Thyroid gland (tissue), 4 donors: ENCODE results near the gene KCNMB2. TPM values are rescaled to one million over a fixed set of nuclear protein-coding genes. Genes with fewer than 3 reads are reported as not detected.

Experiments
- DNase-seq, 2 donors: peaks; one replicate each; pipeline ENCODE4 v3.0.0-alpha.2; 2019
- H3K27ac ChIP-seq, 3 donors: fragments of 200-600 bp; sonication (generic); 1 replicate in 2 of 3; 2 replicates in 1 of 3; pipeline ENCODE4 v1.5.1; 2016 to 2019; ENCODE audit warnings: mild to moderate bottlenecking in 1 of 3, moderate library complexity in 1 of 3
- H3K27me3 ChIP-seq: fragments of 200-600 bp; sonication (generic); one replicate; pipeline ENCODE4 v1.5.1; 2019
- H3K36me3 ChIP-seq, 2 donors: fragments of 200-600 bp; sonication (generic); one replicate each; pipeline ENCODE4 v1.5.1; 2016 to 2019
- H3K4me1 ChIP-seq, 2 donors: fragments of 200-600 bp; sonication (generic); one replicate each; pipeline ENCODE4 v1.5.1; 2017 to 2019
- H3K4me3 ChIP-seq, 3 donors: fragments of 200-600 bp; sonication (generic); replicated peaks in 1 of 3; 1 replicate in 2 of 3; 2 replicates in 1 of 3; pipeline ENCODE4 v1.5.1; 2016; ENCODE audit warnings: mild to moderate bottlenecking in 1 of 3
- H3K9me3 ChIP-seq: fragments of 200-600 bp; sonication (generic); one replicate; pipeline ENCODE4 v1.5.1; 2017
- CTCF ChIP-seq, 6 experiments: fragments of 200-600 bp in 3 of 6; fragments of 450-650 bp in 3 of 6; sonication (generic) in 3 of 6; IDR thresholded peaks; one replicate each; pipeline ENCODE4 v1.5.1; 2016 to 2019; ENCODE audit warnings: antibody characterized with exemption in 6 of 6, mild to moderate bottlenecking in 2 of 6, inconsistent platforms in 1 of 6, moderate library complexity in 1 of 6
- POLR2A ChIP-seq, 2 donors: fragments of 450-650 bp; IDR thresholded peaks; one replicate each; pipeline ENCODE4 v1.6.1; 2017; ENCODE audit warnings: antibody characterized with exemption in 2 of 2, mild to moderate bottlenecking in 2 of 2, moderate library complexity in 1 of 2
- WGBS, 2 donors: methylation state at CpG; one replicate each; pipeline ENCODE4 v1.1.5; 2017; 5-methylcytosine and 5-hydroxymethylcytosine counted together
- intact Hi-C: fragments of 100-400 bp; cut with DNase I; formaldehyde crosslinking; loops from one replicate; pipeline ENCODE4 v1.15.1; 2023
- total RNA-seq, 4 donors: library from RNA; depleted of rRNA; stranded (reverse); fragments of >200 nt; gene quantifications; one replicate each; pipeline ENCODE4 v1.2.3, GENCODE V29; 2016

KCNMB2 gene
- total RNA-seq, 4 donors from 2014 or later: 0.56 to 0.92 (median 0.81) TPM; not detected in 1

GRCh38 chr3:178568155-178568731 lies 32.0 kb downstream of the KCNMB2 start:
- Histone ChIP-seq H3K4me3 (no peak overlapping the region), H3K36me3 (no peaks in the 10 kb centered on the region), H3K27ac (no peak overlapping the region), H3K27me3 (no peaks in the 10 kb centered on the region), H3K4me1 (no peaks in the 10 kb centered on the region), H3K9me3 (no peaks in the 10 kb centered on the region)
- DNase-seq: no peak
- TF ChIP-seq CTCF (IDR thresholded peaks at IDR 0.05) (no peak), POLR2A (IDR thresholded peaks at IDR 0.05) (no peak)
- 61 to 77% methylated on average over 2 of the region's 2 CpGs for WGBS, 2 donors
- intact Hi-C loops: no loop called here

GRCh38 chr3:178568911-178569310 lies 32.7 kb downstream of the KCNMB2 start:
- H3K9me3 ChIP-seq: no peaks in the 10 kb centered on the region
- intact Hi-C loops: no loop called here
- H3K4me3 ChIP-seq: no peak overlapping the region
- DNase-seq: no peak
- H3K27me3 ChIP-seq: no peaks in the 10 kb centered on the region
- no peak overlapping the region for H3K27ac ChIP-seq
- no peak for TF ChIP-seq CTCF (IDR thresholded peaks at IDR 0.05)
- no peak for TF ChIP-seq POLR2A (IDR thresholded peaks at IDR 0.05)
- 91 to 93% methylated on average over 1 of the region's 1 CpG for WGBS, 2 donors
- H3K36me3 ChIP-seq: no peaks in the 10 kb centered on the region
- H3K4me1 ChIP-seq: no peaks in the 10 kb centered on the region

- TF ChIP-seq CTCF (IDR thresholded peaks at IDR 0.05) (no peak), POLR2A (IDR thresholded peaks at IDR 0.05) (no peak)
- WGBS, 2 donors: 63 to 64% methylated on average over 2 of the region's 2 CpGs
- Histone ChIP-seq H3K27ac (no peak overlapping the region), H3K36me3 (no peaks in the 10 kb centered on the region), H3K9me3 (no peaks in the 10 kb centered on the region), H3K4me3 (no peak overlapping the region), H3K27me3 (no peaks in the 10 kb centered on the region), H3K4me1 (no peaks in the 10 kb centered on the region)
- DNase-seq: no peak
- intact Hi-C loops: no loop called here
Observed at GRCh38 chr3:178569826-178570225, 33.6 kb downstream of the KCNMB2 start.

- Histone ChIP-seq H3K4me3 (no peak overlapping the region), H3K4me1 (peaks cover 0 to 5% of the 10 kb centered on the region in 2 donors), H3K27me3 (no peaks in the 10 kb centered on the region), H3K9me3 (no peaks in the 10 kb centered on the region), H3K36me3 (no peaks in the 10 kb centered on the region), H3K27ac (no peak overlapping the region)
- TF ChIP-seq CTCF (IDR thresholded peaks at IDR 0.05) (no peak), POLR2A (IDR thresholded peaks at IDR 0.05) (no peak)
- intact Hi-C loops: no loop called here
- DNase-seq: no peak
- 68 to 81% methylated on average over 4 of the region's 4 CpGs for WGBS, 2 donors
Observed at GRCh38 chr3:178583963-178584575, 47.8 kb downstream of the KCNMB2 start.

GRCh38 chr3:178584722-178585380 lies 48.6 kb downstream of the KCNMB2 start:
- Histone ChIP-seq H3K4me1 (peaks cover 0 to 5% of the 10 kb centered on the region in 2 donors), H3K36me3 (no peaks in the 10 kb centered on the region), H3K9me3 (no peaks in the 10 kb centered on the region), H3K4me3 (no peak overlapping the region), H3K27me3 (no peaks in the 10 kb centered on the region), H3K27ac (no peak overlapping the region)
- no peak for DNase-seq
- intact Hi-C loops: no loop called here
- 81 to 89% methylated on average over 5 of the region's 5 CpGs for WGBS, 2 donors
- TF ChIP-seq CTCF (IDR thresholded peaks at IDR 0.05) (no peak), POLR2A (IDR thresholded peaks at IDR 0.05) (no peak)
